ENCODE data around the gene CD8B.
"Not testable (repeated sequence)": the region's sequence is repeated elsewhere in the genome, so short reads cannot be mapped to it uniquely, and the experiment has no call there.

Gene CD8B

GRCh38 chr2:86836915-86837695, 24.6 kb downstream of the CD8B start:
- peak in 1 of 2 experiments; percentile 52 for DNase-seq (ENCODE audit: low read depth in 2 of 2)

DNA sequence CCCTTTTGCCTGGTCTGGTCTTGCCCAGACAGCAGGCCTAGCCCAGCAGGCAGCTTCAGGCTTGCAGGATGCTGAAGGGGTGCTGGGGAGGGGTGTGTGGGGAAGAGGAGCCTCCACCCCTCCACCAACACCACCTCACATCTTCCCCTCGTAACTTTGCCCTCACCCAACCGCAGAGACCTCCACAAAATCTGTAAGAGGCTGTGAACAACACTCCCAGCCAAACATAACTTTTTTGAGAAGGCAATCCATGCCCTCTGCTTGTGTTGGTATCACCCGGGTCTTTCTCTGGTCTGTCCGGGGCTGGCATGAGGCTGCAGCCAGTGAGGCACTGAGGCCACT, 26.2 kb downstream of the CD8B start:
- not testable (repeated sequence) for DNase-seq (ENCODE audit: low read depth in 2 of 2)

DNA sequence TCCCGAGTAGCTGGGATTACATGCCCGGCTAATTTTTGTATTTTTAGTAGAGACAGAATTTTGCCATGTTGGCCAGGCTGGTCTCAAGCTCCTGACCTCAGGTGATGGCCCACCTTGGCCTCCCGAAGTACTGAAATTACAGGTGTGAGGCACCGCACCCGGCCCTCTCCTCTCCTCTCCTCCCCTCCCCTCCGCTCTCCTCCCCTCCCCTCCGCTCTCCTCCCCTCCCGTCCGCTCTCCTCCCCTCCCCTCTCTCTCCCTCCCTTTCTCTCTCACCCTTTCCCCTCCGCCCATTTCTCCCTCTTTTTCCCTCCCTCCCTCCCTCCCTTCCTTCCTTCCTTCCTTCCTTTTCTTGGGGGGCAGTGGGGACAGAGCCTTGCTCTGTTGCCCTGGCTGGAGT, 28.4 kb downstream of the CD8B start:
- DNase-seq (ENCODE audit: low read depth in 2 of 2) = no peak

- no peak for DNase-seq (ENCODE audit: low read depth in 2 of 2)
These were observed 29.2 kb downstream of the CD8B start for GRCh38 chr2:86832334-86833096.

- no peak for DNase-seq (ENCODE audit: low read depth in 2 of 2)
These were observed 30.1 kb downstream of the CD8B start for GRCh38 chr2:86831537-86831936.

DNA sequence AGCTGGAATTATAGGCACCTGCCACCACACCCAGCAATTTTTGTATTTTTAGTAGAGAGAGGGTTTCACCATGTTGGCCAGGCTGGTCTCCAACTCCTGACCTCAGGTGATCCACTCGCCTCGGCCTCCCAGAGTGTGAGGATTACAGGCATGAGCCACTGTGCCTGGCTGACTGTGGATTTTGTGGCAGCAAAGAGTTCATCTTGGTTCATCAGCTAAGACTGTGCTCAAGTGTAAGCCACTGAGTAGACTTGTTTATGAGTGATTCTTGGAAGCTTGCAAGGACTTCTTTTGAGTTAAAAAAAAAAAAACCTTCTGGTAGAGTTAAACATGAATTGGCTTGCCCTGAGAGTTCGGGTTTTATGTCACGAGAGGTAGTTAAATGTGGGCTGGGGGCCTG, 34.7 kb downstream of the CD8B start:
- DNase-seq (ENCODE audit: low read depth in 2 of 2) = no peak

DNA sequence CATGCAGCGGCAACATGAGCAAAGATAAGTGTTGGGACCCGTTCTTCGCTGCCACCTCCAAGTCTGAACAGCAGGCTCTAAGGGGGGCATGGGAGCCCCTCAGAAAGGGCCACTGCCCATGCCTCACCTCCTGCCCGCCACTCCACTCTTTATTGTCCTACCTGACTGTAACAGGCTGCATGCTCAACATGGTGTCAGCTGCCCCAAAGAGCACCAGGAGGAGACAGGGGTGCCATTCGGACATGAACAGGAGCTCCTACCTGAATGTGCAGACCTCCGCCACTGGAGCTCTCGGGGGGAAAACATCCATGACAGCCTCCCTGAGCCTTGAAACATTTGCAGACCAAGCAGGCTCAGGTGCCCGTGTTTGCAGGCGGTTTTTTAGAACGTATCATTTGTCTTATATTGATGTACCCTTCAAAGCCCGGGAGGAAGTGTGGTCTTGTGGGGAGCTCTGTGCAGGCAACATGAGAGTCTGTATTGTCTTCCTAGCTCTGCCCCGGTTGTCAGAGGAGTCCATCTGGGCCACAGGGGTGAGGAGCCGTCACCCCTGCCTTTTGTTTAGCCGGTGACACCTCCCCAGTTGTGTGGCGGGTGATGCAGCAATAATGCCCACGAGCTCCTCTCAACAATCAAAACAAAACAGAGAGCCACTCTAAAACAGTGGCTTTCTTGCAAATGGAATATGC, 35.8 kb downstream of the CD8B start:
- DNase-seq (ENCODE audit: low read depth in 2 of 2) = no peak

DNA sequence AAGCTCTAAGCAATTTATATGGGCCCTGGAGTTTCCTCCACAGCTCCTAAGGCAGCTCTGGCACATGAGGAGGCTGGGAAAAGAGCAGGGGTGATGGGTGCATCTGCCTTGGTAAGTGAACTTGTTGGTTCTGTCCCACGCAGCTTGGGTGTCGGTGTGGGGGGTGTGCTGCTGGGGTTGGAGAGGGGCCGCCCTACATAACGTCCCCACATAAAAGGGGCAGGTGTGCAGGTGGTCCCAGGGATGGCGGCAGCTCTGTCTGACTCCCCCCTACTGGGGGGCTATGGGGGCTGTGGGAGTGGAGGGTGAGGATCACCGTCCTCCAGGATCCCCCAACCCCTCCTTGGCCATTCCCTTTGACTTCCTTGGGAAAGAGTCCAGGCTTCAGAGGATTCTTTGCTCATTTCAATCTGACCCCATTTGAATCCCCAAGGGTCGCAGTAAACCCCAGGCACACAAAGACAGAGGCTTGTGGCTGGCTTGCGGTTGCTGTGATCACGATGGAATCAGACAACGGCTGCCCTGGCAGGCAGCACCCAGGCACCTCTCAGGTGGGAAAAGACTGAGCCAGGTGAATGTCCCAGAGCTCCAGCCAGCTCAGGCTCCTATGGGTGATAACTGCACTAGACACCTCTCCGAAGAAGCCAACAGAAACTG, 36.5 kb downstream of the CD8B start:
- no peak for DNase-seq (ENCODE audit: low read depth in 2 of 2)

DNA sequence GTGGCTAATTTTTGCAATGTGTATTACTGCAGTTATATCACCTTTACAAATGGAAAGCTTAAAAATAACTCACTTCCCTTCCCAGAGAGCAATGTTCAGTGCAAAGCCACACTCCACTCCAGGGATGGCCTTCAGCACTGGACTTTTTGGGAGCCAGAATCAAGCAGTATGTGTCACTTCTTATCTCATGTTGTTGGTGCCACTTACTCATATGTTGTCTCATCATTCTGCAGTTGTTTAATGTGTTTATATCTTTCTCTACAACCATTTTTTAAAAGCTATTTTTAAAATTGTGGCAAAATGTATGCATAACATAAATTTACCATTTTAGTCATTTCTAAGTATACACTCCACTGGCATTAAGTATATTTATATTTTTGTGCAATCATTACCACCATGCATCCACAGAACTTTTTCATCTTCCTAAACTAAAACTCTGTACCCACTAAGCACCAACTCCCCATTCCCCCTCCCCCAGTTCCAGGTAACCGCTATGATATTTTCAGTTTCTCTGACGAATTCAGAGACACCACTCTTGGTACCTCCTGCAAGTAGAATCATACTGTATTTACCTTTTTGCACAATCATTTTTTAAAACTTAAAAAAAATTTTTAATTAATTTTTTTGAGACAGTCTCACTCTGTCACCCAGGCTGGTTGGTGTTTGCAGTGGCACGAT, 38.9 kb downstream of the CD8B start:
- DNase-seq (ENCODE audit: low read depth in 2 of 2) = no peak

GRCh38 chr2:86821842-86822241, 39.8 kb downstream of the CD8B start:
- DNase-seq (ENCODE audit: low read depth in 2 of 2) = no peak

DNA sequence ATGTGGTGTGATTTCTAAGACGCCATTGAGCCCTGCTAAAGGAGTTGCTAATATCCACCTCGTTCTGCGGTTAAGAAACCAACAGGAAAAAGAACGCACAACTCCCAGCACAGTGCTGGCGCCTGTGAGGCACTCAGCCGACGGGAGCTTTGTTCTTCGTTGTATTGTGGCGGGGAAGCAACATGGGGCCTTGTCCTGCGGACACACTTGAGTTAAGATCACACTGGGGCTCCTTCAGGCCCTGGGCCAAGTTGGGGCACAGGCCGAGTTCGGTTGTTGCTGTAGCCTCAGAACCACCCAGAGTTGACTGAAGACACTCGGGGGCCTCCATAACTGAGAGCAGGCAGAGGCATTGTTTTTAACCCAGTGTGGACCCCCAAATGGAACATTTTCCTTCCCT, 40.4 kb downstream of the CD8B start:
- DNase-seq (ENCODE audit: low read depth in 2 of 2) = no peak

DNA sequence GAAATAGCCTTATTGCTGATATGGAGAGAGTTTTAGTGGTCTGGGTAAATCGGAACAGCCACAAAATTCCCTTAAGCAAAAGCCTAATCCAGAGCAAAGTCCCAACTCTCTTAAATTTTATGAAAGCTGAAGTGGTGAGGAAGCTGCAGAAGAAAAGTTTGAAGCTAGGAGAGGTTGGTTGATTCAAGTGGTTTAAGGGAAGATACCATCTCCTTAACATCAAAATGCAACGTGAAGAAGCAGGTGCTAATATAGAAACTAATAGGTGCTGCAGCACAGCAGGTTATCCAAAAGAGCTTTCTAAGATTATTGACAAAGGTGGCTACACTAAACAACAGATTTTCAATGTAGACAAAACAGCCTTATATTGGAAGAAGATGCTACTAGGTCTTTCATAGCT, 42.7 kb downstream of the CD8B start:
- DNase-seq (ENCODE audit: low read depth in 2 of 2) = no peak

- DNase-seq (ENCODE audit: low read depth in 2 of 2) = no peak
These were observed 43.4 kb downstream of the CD8B start for GRCh38 chr2:86818114-86818801.

DNA sequence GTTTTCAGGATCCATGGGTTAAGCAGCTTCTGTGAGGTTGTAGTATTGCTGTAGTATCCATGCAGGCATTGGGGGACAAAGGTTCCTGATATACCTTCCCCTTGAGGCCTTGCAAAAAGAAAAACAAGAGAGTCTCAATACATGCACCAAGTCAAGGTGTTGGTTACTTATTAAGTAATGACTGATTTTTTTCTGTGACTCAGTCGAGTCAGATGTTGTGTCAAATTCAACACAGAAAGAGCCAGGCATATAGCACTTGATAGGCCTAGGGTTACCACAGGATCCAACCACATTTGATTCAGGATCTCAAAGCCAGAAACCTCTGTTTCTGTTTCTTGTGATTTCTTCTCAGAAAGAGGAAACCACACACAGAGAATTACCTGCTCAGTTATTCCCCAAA, 46.1 kb downstream of the CD8B start:
- no peak for DNase-seq (ENCODE audit: low read depth in 2 of 2)

DNA sequence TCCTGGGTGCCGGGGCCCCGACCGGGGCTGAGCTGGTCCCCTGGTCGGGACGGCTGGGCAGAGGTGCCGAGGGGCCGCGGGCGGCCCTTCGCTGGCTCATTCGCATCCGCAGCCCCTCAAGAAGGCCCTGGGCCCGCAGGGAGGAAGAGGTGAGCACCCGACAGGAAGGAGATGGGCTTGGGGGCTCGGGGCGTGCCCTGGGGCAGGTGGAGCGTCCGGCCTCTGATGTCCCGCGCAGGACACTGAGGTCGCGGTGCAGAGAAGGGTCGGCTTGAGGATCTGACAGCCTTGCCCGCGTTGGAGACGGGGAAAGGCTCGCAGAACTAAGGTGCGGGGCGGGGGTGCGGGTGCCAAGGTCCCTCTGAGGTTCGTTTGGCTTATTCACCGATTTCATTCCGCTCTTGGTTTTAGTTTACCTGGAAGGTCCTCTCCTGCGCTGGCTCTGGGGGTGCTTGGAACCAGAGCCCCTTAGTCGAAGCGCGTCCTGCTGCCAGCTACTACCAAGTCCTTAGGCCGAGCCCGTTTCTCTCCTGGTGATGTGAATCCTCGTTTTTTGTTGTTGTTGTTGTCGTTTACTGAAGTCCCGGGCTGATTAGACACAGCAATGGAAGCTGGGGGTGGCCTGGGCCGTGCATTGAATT, 52.1 kb downstream of the CD8B start:
- no peak for DNase-seq (ENCODE audit: low read depth in 2 of 2)

DNA sequence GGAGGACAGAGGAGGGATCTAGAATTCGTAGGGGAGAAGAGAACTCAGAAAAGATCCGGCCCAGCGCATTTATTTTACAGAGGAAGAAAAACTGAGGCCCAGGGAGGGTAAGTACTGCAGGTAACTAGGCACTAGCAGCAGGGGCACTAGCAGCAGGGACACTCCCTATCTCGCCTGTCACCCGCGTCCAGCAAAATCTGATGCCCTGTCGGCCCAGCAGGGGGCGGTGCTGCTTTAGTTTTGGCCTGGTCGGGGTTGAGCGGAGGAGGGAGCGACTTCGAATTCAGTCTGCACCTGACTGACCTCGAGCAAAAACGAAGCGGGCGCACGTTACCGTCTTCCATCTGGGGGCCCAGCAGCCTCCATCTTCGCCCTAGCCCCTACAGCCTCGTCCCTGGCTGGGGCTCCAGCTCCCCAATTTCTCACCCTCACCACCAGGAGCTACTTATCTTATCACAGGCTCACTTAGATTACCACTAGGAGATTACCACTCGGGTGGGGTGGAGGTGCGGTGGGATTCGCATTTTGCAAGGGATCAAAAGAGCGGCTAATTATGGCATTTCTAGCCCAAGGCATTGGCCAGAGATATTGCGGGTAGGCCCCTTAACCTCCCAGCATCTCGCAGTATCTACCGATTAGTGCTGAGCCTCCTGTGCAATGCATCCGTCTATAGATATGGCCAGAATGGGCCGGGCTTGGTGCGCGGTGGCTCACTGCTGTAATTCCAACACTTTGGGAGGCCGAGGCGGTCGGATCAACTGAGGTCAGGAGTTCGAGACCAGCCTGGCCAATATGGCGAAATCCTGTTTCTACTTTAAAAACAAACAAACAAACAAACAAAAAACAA, 53.1 kb downstream of the CD8B start:
- DNase-seq (ENCODE audit: low read depth in 2 of 2) = peak; percentile 85 to 90

- DNase-seq (ENCODE audit: low read depth in 2 of 2) = no peak
These were observed 54.0 kb downstream of the CD8B start for GRCh38 chr2:86807468-86808275.

- DNase-seq (ENCODE audit: low read depth in 2 of 2) = no peak
These were observed 54.6 kb downstream of the CD8B start for GRCh38 chr2:86807133-86807467.
